Erythroblast (primary cell): ENCODE results near the gene FNDC3B.

Experiments
- GATA1 ChIP-seq: IDR thresholded peaks from 2 replicates; pipeline ENCODE4 v1.6.1; 2011; ENCODE audit warnings: low read depth, mild to moderate bottlenecking, control low read depth, low read length, moderate library complexity
- POLR2A ChIP-seq: IDR thresholded peaks from 2 replicates; pipeline ENCODE4 v1.6.1; 2011; ENCODE audit warnings: mild to moderate bottlenecking, low read length

GRCh38 chr3:172065527-172065926, 26.1 kb downstream of the FNDC3B start:
- TF ChIP-seq POLR2A: no peak
- TF ChIP-seq GATA1: no peak
